HEK293 (cell line): Measurements from ENCODE around the gene S1PR2.
A peak's percentile ranks its signal among the peaks of the same experiment; 100 is the strongest.

Experiments used
- CTCF ChIA-PET: fragments of 350-600 bp; formaldehyde crosslinking; extraction: SDS; loops from one replicate; lab custom pipeline; 2021; ENCODE audit warnings: antibody characterized with exemption; lab: Yijun Ruan, JAX
- POLR2A ChIA-PET: fragments of 300-600 bp; formaldehyde crosslinking; extraction: SDS; loops from one replicate; lab custom pipeline; 2020; ENCODE audit warnings: antibody characterized with exemption, inconsistent platforms; lab: Yijun Ruan, JAX
- H3K27ac ChIP-seq: fragments of 200-500 bp; sonication (Bioruptor generic); 2 replicates; pipeline ENCODE4 v1.5.1; 2014; ENCODE audit warnings: low read depth, low read length, control low read depth, inconsistent platforms; ENCODE audit errors: extremely low read depth
- H3K36me3 ChIP-seq, 2 experiments: fragments of 200-500 bp in 1 of 2; sonication (Bioruptor generic) in 1 of 2; 1 replicate in 1 of 2; 2 replicates in 1 of 2; pipeline ENCODE4 v1.5.1; 2014 to 2017; ENCODE audit warnings: inconsistent platforms in 2 of 2, low read length in 2 of 2; ENCODE audit not compliant: control insufficient read depth in 2 of 2, insufficient read depth in 1 of 2
- H3K4me1 ChIP-seq: fragments of 200-500 bp; sonication (Bioruptor generic); 2 replicates; pipeline ENCODE4 v1.5.1; 2014; ENCODE audit warnings: mild to moderate bottlenecking, low read length, inconsistent platforms; ENCODE audit not compliant: control insufficient read depth, insufficient read depth
- H3K4me3 ChIP-seq: 2 replicates; pipeline ENCODE4 v1.5.1; 2011; ENCODE audit warnings: low read depth, mild to moderate bottlenecking, control low read depth, low read length, moderate library complexity
- H3K9me3 ChIP-seq: fragments of 200-500 bp; sonication (Bioruptor generic); 2 replicates; pipeline ENCODE4 v1.5.1; 2014; ENCODE audit warnings: low read depth, low read length, inconsistent platforms; ENCODE audit not compliant: control insufficient read depth, insufficient read depth
- AEBP2 ChIP-seq: fragments of 450-650 bp; formaldehyde crosslinking; IDR thresholded peaks from 2 replicates; pipeline ENCODE4 v1.5.1; 2016; ENCODE audit warnings: missing biosample characterization, missing genetic modification characterization, borderline replicate concordance
- ATF2 ChIP-seq: fragments of 450-650 bp; formaldehyde crosslinking; IDR thresholded peaks from 2 replicates; pipeline ENCODE4 v1.5.1; 2016; ENCODE audit warnings: missing biosample characterization, missing genetic modification characterization, low read depth
- GLIS1 ChIP-seq: fragments of 450-650 bp; formaldehyde crosslinking; IDR thresholded peaks from 2 replicates; pipeline ENCODE4 v1.5.1; 2016; ENCODE audit warnings: missing biosample characterization, missing genetic modification characterization
- GLIS2 ChIP-seq: fragments of 450-650 bp; formaldehyde crosslinking; IDR thresholded peaks from 2 replicates; pipeline ENCODE4 v1.5.1; 2016; ENCODE audit warnings: missing biosample characterization, missing genetic modification characterization
- KLF9 ChIP-seq: fragments of 450-650 bp; formaldehyde crosslinking; IDR thresholded peaks from 2 replicates; pipeline ENCODE4 v1.5.1; 2016; ENCODE audit warnings: missing biosample characterization, missing genetic modification characterization, low read depth
- MYNN ChIP-seq: fragments of 450-650 bp; formaldehyde crosslinking; IDR thresholded peaks from 2 replicates; pipeline ENCODE4 v1.5.1; 2016; ENCODE audit warnings: missing biosample characterization, missing genetic modification characterization, borderline replicate concordance
- OSR2 ChIP-seq: fragments of 450-650 bp; formaldehyde crosslinking; IDR thresholded peaks from 2 replicates; pipeline ENCODE4 v1.5.1; 2016; ENCODE audit warnings: missing biosample characterization, missing genetic modification characterization
- REST ChIP-seq: fragments of 450-650 bp; formaldehyde crosslinking; IDR thresholded peaks from 2 replicates; pipeline ENCODE4 v1.5.1; 2016; ENCODE audit warnings: missing biosample characterization, missing genetic modification characterization
- YY1 ChIP-seq: fragments of 450-650 bp; formaldehyde crosslinking; IDR thresholded peaks from 2 replicates; pipeline ENCODE4 v1.5.1; 2018; ENCODE audit warnings: missing biosample characterization, missing genetic modification characterization
- ZBTB21 ChIP-seq: fragments of 450-650 bp; formaldehyde crosslinking; IDR thresholded peaks from 2 replicates; pipeline ENCODE4 v1.5.1; 2017; ENCODE audit warnings: missing biosample characterization, missing genetic modification characterization
- ZFP69B ChIP-seq: fragments of 450-650 bp; formaldehyde crosslinking; IDR thresholded peaks from 2 replicates; pipeline ENCODE4 v1.5.1; 2016; ENCODE audit warnings: missing biosample characterization, missing genetic modification characterization
- ZNF114 ChIP-seq: fragments of 450-650 bp; formaldehyde crosslinking; IDR thresholded peaks from 2 replicates; pipeline ENCODE4 v1.5.0; 2017; ENCODE audit warnings: missing biosample characterization, missing genetic modification characterization
- ZNF138 ChIP-seq: fragments of 450-650 bp; formaldehyde crosslinking; IDR thresholded peaks from 2 replicates; pipeline ENCODE4 v1.5.1; 2016; ENCODE audit warnings: missing biosample characterization, missing genetic modification characterization, borderline replicate concordance
- ZNF155 ChIP-seq: fragments of 450-650 bp; formaldehyde crosslinking; IDR thresholded peaks from 2 replicates; pipeline ENCODE4 v1.5.1; 2016; ENCODE audit warnings: missing biosample characterization, missing genetic modification characterization
- ZNF184 ChIP-seq: fragments of 450-650 bp; IDR thresholded peaks from 2 replicates; pipeline ENCODE4 v1.5.1; 2018; ENCODE audit warnings: missing biosample characterization, mild to moderate bottlenecking, missing genetic modification characterization
- ZNF223 ChIP-seq: fragments of 450-650 bp; formaldehyde crosslinking; IDR thresholded peaks from 2 replicates; pipeline ENCODE4 v1.5.1; 2016; ENCODE audit warnings: missing biosample characterization, missing genetic modification characterization
- ZNF266 ChIP-seq: fragments of 450-650 bp; formaldehyde crosslinking; IDR thresholded peaks from 2 replicates; pipeline ENCODE4 v1.5.1; 2016; ENCODE audit warnings: missing biosample characterization, missing genetic modification characterization, low read depth
- ZNF302 ChIP-seq: fragments of 450-650 bp; formaldehyde crosslinking; IDR thresholded peaks from 2 replicates; pipeline ENCODE4 v1.5.1; 2016; ENCODE audit warnings: missing biosample characterization, missing genetic modification characterization, low read depth
- ZNF341 ChIP-seq: fragments of 450-650 bp; formaldehyde crosslinking; IDR thresholded peaks from 2 replicates; pipeline ENCODE4; 2016; ENCODE audit warnings: low read depth, missing biosample characterization, missing genetic modification characterization
- ZNF366 ChIP-seq: fragments of 450-650 bp; formaldehyde crosslinking; conservative IDR thresholded peaks from 2 replicates; pipeline ENCODE4 v1.5.1; 2016; ENCODE audit warnings: missing biosample characterization, missing genetic modification characterization
- ZNF398 ChIP-seq: fragments of 450-650 bp; formaldehyde crosslinking; IDR thresholded peaks from 2 replicates; pipeline ENCODE4 v1.5.1; 2017; ENCODE audit warnings: missing biosample characterization, missing genetic modification characterization
- ZNF48 ChIP-seq: fragments of 450-650 bp; formaldehyde crosslinking; IDR thresholded peaks from 2 replicates; pipeline ENCODE4 v1.5.1; 2016; ENCODE audit warnings: missing biosample characterization, missing genetic modification characterization
- ZNF561 ChIP-seq: fragments of 450-650 bp; IDR thresholded peaks from 2 replicates; pipeline ENCODE4 v1.5.1; 2018; ENCODE audit warnings: missing biosample characterization, missing genetic modification characterization, borderline replicate concordance
- ZNF677 ChIP-seq: fragments of 450-650 bp; IDR thresholded peaks from 2 replicates; pipeline ENCODE4 v1.5.0; 2018; ENCODE audit warnings: missing biosample characterization, mild to moderate bottlenecking, missing genetic modification characterization, moderate library complexity
- ZNF707 ChIP-seq: fragments of 450-650 bp; formaldehyde crosslinking; IDR thresholded peaks from 2 replicates; pipeline ENCODE4 v1.5.1; 2016; ENCODE audit warnings: missing biosample characterization, missing genetic modification characterization
- ZNF768 ChIP-seq: fragments of 450-650 bp; formaldehyde crosslinking; IDR thresholded peaks from 2 replicates; pipeline ENCODE4 v1.5.1; 2018; ENCODE audit warnings: missing biosample characterization, mild to moderate bottlenecking, missing genetic modification characterization
- ZNF843 ChIP-seq: fragments of 450-650 bp; formaldehyde crosslinking; IDR thresholded peaks from 2 replicates; pipeline ENCODE4 v1.5.1; 2016; ENCODE audit warnings: missing biosample characterization, missing genetic modification characterization

S1PR2 gene

GRCh38 chr19:10194500-10195198 is 36.5 kb downstream of the S1PR2 start, which contains the start of gene DNMT1:
DNMT1 (minus strand) TSS chr19:10194953; CDS start chr19:10194899, 54 bp downstream.
- H3K36me3 ChIP-seq, result peaks cover 10 to 36% of the 10 kb centered on the region in 2 experiments; a peak in 2 of 3 replicates
- 0 out of 2 replicates have a peak, but pooled peaks have one; percentile 48 for TF ChIP-seq ZNF223 (tag by site-specific recombination)
- TF ChIP-seq ZBTB21 (tag by site-specific recombination), result no peak; the same call in 1 of the 2 replicates
- TF ChIP-seq ZNF843 (tag by site-specific recombination), result peak; percentile 70
- peak; percentile 82 for TF ChIP-seq ZNF366 (tag by site-specific recombination)
- peak; percentile 6 for TF ChIP-seq ZNF341 (tag by site-specific recombination)
- TF ChIP-seq OSR2, result no peak
- TF ChIP-seq ZNF48 (tag by site-specific recombination), result no peak
- TF ChIP-seq KLF9 (tag by site-specific recombination), result peak; percentile 77
- peak; percentile 68; the same call in 1 of the 2 replicates for TF ChIP-seq ZFP69B (tag by site-specific recombination)
- TF ChIP-seq MYNN (tag by site-specific recombination), result no peak
- no peak for TF ChIP-seq REST (tag by site-specific recombination)
- TF ChIP-seq ZNF266 (tag by site-specific recombination), result no peak
- TF ChIP-seq GLIS2 (tag by site-specific recombination), result peak; percentile 99
- peak; percentile 90 for TF ChIP-seq ZNF398
- no peak for TF ChIP-seq ZNF302
- no peak for TF ChIP-seq ZNF768 (tag by site-specific recombination)
- no peak for TF ChIP-seq ZNF155
- no peak for TF ChIP-seq ZNF707 (tag by site-specific recombination)
- TF ChIP-seq GLIS1 (tag by site-specific recombination), result peak; percentile 89
- no peak for TF ChIP-seq ZNF138 (tag by site-specific recombination)
- TF ChIP-seq ZNF561 (tag by site-specific recombination), result peak; percentile 88
- TF ChIP-seq ATF2 (tag by site-specific recombination), result no peak
- no peak for TF ChIP-seq ZNF184 (tag by site-specific recombination)
- peak; percentile 53 for TF ChIP-seq YY1 (tag by site-specific recombination)
- no peak for TF ChIP-seq ZNF677
- no peak for TF ChIP-seq ZNF114 (tag by site-specific recombination)
- TF ChIP-seq AEBP2, result no peak

More at GRCh38 chr19:10194500-10195198, 36.5 kb downstream of the S1PR2 start, which contains the start of gene DNMT1:
- Histone ChIP-seq H3K27ac (peak within 1 kb of the TSS; percentile 86), H3K4me3 (peak within 1 kb of the TSS; percentile 99), H3K4me1 (no peaks in the 10 kb centered on the region), H3K9me3 (no peaks in the 10 kb centered on the region)
- CTCF ChIA-PET, result interaction anchor here (0.6 to 3.2 kb wide), 4 partner anchors 12 to 76 kb away, joined by 3 to 10 read pairs (median 4); partner anchors contain the start of gene ICAM1
- POLR2A ChIA-PET, result interaction anchor here (0.6 to 1.6 kb wide), 14 partner anchors 10 to 208 kb away, joined by 3 to 8 read pairs (median 3); partner anchors contain the start of genes CDC37, MRPL4, PPAN and RAVER1
